HG02623 (cell line): Measurements from ENCODE around the gene OPN3.

ENCODE experiments used
- ATAC-seq: cut with Tn5 transposase; IDR thresholded peaks from one replicate; pipeline ENCODE4 v1.9.1; 2021; ENCODE audit warnings: moderate library complexity; ENCODE audit not compliant: unreplicated experiment

The OPN3 gene

DNA sequence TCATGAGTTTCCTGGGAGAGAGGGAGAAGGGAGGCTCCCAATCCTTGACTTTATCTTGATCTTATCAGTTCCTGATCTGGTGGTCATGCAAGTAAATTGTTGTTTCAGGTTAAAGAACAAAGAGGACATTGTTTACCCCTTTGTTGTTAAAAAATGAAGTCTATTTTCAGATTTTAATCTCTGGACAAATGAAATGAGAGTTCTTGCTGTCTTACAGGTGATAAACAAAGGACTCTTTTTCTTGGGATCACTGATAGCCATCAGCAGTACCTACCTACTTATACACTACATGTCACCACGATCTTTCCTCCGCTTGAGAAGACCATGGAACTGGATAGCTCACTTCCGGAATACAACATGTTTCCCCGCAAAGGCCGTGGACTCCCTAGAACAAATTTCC is 48.4 kb downstream of the OPN3 start:
- ATAC-seq = no peak

- no peak for ATAC-seq
Measured at GRCh38 chr1:241591317-241591716, 48.9 kb downstream of the OPN3 start.

- ATAC-seq = no peak
Measured at GRCh38 chr1:241590719-241591118, 49.5 kb downstream of the OPN3 start.

DNA sequence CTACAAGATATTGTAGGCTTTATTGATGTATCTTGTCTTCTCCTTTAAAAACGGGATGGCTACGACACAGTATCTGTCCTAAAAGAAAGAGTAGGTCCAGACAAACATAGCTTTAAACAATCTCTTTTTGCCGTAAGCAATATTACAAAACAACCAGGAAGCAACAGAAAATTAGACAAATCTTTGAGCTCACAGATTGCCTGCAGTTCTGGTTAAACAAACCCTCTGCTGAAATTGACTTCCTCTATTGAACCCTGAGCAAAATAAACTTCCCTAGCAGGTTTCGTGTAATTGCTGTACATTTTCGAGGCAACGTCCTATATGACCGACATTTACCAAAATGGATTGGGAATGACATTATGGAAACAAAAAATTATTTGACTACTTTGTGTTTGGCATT is 50.6 kb downstream of the OPN3 start:
- no peak for ATAC-seq

DNA sequence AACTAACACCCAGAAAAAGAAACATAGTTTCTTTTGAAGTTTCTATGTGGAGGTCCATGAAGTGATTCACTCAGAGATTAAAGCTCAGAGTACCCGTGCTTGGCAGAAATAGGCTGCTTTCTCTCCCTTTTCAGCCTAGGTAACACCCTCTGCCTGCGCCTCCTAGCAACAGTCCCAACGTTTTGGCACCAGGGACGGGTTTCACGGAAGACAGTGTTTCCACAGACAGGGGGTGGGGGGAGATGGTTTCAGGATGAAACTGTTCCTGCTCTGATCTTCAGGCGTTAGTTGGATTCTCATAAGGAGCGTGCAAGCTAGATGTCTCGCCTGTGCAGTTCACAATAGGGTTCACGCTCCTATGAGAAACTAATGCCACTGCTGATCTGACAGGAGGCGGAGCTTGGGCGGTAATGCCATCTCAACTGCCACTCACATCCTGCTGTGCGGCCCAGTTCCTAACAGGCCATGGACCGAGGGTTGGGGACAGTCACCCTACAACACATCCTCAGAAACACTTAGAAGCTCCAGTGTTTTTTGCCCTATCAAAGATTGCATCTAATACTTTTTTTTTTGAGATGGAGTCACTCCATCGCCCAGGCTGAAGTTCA is 53.2 kb downstream of the OPN3 start:
- ATAC-seq = no peak

- no peak for ATAC-seq
Measured at GRCh38 chr1:241582921-241583321, 57.2 kb downstream of the OPN3 start.

DNA sequence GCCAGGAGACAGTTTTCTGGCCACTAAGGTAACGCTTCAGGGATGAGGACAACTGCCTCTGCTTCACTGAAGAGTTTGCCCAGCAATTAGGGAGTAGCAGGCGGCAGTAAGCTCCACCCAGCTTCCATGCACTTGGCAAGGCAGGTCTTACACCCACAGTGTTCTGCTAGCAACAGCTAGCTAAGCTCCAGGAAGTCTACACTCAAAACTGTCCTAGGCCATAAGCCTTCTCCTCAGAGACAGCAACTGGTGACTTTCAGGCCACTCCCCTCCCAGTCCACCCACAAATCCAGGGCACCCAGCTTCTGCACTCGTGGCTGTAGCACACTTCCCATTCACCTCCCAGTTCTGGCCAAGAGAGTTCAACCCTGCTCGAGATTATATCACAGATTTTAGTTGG is 60.7 kb downstream of the OPN3 start:
- ATAC-seq = no peak

- ATAC-seq = no peak
Measured at GRCh38 chr1:241574154-241574553, 66.0 kb downstream of the OPN3 start.

DNA sequence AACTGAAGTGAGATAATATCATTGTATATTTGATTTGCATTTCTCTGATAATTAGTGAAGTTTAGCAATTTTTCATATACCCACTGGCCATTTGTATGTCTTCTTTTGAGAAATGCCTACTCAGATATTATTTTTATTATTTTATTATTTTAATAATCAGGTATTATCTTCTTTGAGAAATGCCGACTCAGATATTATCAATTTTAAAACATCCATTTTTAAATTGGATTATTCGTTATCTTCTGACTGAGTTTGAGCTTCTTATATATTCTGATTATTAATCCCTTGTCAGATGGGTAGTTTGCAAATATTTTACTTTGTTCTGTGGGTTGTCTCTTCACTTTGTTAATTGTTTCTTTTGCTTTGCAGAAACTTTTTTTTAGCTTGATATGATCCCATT is 70.3 kb downstream of the OPN3 start:
- no peak for ATAC-seq

- ATAC-seq = no peak
Measured at GRCh38 chr1:241560849-241561187, 79.4 kb downstream of the OPN3 start.

DNA sequence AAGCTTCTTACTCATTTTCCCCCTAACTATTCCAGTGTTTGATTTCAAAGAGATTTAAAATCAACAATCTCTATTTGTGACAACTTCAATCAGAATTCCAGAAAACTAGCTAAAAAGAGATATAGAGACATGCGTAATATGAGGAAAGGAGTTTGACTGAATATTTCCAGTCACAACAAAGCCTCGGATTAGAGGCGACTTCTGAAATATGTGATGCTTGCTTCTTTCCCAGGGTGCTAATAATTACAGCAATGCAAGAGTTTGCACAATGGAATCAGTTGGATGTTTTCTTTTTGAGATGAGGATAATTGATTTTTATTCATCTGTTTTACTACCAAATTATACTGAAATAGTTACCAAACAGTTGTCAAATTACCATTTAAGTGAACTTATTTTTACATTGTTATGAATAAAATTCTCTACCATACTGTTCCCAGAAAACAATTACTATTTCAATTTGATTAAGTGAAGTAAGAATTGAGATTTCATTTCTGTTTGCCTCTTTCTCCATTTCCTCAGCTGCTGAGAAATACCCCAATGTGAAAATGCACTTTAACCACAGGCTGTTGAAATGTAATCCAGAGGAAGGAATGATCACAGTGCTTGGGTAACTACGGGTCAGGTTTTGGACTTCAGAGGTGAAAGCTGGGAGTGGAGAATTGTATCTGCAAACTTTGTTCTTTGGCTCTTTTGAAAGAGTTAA is 79.9 kb downstream of the OPN3 start:
- no peak for ATAC-seq

- no peak for ATAC-seq
Measured at GRCh38 chr1:241557551-241558193, 82.5 kb downstream of the OPN3 start.

- ATAC-seq = no peak
Measured at GRCh38 chr1:241557031-241557430, 83.1 kb downstream of the OPN3 start.

DNA sequence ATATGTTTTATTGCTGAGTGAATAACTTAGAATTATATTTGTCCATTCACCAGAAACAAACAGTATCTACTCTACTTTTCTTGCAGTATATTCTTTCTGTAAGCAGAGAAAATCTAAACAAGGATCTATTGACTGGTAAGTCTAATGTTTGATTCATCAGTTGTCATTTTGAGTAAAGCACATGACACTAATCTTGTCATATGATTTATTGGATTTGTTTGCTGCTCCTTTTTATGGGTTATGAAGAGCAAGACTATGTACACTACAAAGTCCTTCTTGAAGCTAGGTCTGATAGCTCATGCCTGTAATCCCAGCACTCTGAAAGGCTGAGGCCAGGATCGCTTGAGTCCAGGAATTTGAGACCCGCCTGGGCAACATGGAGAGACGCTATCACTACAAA is 84.6 kb downstream of the OPN3 start:
- ATAC-seq = no peak

DNA sequence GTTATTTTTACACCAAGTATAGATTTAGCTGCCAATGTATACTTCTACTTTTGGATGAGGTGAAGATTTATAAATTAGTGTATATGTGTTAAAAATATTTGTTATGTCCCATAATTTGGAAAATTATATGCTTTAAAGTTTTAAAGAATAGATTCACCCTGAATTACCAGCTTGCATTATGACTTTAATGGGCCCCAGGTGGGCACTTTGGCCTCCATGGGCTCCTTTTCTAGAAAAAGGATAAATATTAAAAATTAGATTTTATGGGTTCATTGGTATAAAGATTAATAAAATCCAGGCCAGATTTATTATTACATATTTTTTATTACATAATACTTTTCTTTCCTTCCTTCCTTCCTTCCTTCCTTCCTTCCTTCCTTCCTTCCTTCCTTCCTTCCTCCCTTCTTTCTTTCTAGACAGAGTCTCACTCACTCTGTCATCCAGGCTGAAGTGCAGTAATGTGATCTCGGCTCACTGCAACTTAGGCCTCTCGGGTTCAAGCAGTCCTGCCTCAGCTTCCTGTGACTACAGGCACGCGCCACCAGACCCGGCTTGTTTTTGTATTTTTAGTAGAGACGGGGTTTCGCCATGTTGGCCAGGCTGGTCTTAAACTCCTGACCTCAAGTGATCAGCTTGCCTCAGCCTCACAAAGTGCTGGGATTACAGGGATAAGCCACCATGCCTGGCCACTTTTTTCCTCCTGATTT is 86.1 kb downstream of the OPN3 start:
- ATAC-seq = no peak

- ATAC-seq = peak; percentile 81
Measured at GRCh38 chr1:241551759-241552638, 88.2 kb downstream of the OPN3 start.

- no peak for ATAC-seq
Measured at GRCh38 chr1:241550318-241550717, 89.9 kb downstream of the OPN3 start.

DNA sequence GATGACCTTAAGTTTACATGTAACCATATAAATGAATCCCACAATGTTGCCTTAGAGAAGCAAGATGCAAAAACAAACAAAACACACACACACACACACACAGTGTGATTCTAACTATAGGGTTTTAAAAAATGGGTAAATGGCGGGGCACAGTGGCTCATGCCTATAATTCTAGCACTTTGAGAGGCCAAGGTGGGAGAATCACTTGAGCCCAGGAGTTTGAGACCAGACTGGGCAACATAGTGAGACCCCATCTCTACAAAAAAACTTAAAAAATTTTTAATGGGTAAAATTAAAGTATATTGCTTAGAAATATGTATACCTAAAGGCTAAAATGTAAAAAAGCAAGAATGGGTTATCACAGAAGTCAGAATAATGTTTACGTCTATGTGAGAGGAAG is 92.2 kb downstream of the OPN3 start:
- no peak for ATAC-seq
